AG08395 (cell line): ENCODE data around the gene CROT.
"Not testable (repeated sequence)": the region's sequence is repeated elsewhere in the genome, so short reads cannot be mapped to it uniquely, and the experiment has no call there.

Source experiments
- DNase-seq: peaks from one replicate; pipeline ENCODE4 v3.0.0; 2012; ENCODE audit warnings: mixed read lengths, low spot score

The CROT gene

GRCh38 chr7:87345166-87345927 is at the start of gene CROT:
Gene CROT (plus strand): TSS chr7:87345664. CDS start chr7:87349069, 3,405 bp downstream.
- peak; percentile 96 for DNase-seq

GRCh38 chr7:87300756-87301155 is 44.7 kb upstream of the CROT start:
- no peak for DNase-seq

- DNase-seq: no peak
These were observed 34.6 kb upstream of the CROT start for GRCh38 chr7:87310790-87311419.

GRCh38 chr7:87312215-87312865 is 33.1 kb upstream of the CROT start:
- peak; percentile 84 for DNase-seq

- DNase-seq: no peak
These were observed 29.3 kb upstream of the CROT start for GRCh38 chr7:87316097-87316700.

GRCh38 chr7:87316846-87317552 is 28.5 kb upstream of the CROT start:
- DNase-seq: peak; percentile 74

GRCh38 chr7:87317691-87318245 is 27.7 kb upstream of the CROT start:
- DNase-seq: no peak

GRCh38 chr7:87318741-87319140 is 26.7 kb upstream of the CROT start:
- no peak for DNase-seq

GRCh38 chr7:87319154-87319581 is 26.3 kb upstream of the CROT start:
- not testable (repeated sequence) for DNase-seq

GRCh38 chr7:87322912-87323311 is 22.6 kb upstream of the CROT start:
- no peak for DNase-seq

GRCh38 chr7:87325576-87326370 is 19.7 kb upstream of the CROT start:
- no peak for DNase-seq

GRCh38 chr7:87328281-87328680 is 17.2 kb upstream of the CROT start:
- DNase-seq: no peak

GRCh38 chr7:87330316-87330715 is 15.1 kb upstream of the CROT start:
- DNase-seq: no peak

GRCh38 chr7:87330942-87331341 is 14.5 kb upstream of the CROT start:
- no peak for DNase-seq

GRCh38 chr7:87331687-87332252 is 13.7 kb upstream of the CROT start:
- no peak for DNase-seq

GRCh38 chr7:87332321-87332720 is 13.1 kb upstream of the CROT start:
- no peak for DNase-seq

- no peak for DNase-seq
These were observed 9.3 kb upstream of the CROT start for GRCh38 chr7:87336136-87336535.

GRCh38 chr7:87337331-87337730 is 8.1 kb upstream of the CROT start:
- no peak for DNase-seq

- no peak for DNase-seq
These were observed 6.0 kb upstream of the CROT start for GRCh38 chr7:87339373-87339897.

GRCh38 chr7:87341441-87341840 is 4.0 kb upstream of the CROT start:
- no peak for DNase-seq
